ENCODE data around the gene EPPIN.

The EPPIN gene

GRCh38 chr20:45538209-45538799 lies 8.9 kb downstream of the EPPIN start:
- H3K4me3 ChIP-seq (ENCODE audit: low read length): no peak overlapping the region
- TF ChIP-seq CTCF (conservative IDR thresholded peaks at IDR 0.05; ENCODE audit: low read depth, low read length): no peak
- DNase-seq (ENCODE audit: low read depth): no peak

GRCh38 chr20:45527294-45527693 lies 19.9 kb downstream of the EPPIN start:
- TF ChIP-seq CTCF (conservative IDR thresholded peaks at IDR 0.05; ENCODE audit: low read depth, low read length): no peak
- no peak overlapping the region for H3K4me3 ChIP-seq (ENCODE audit: low read length)
- DNase-seq (ENCODE audit: low read depth): no peak

GRCh38 chr20:45523821-45524220 lies 23.4 kb downstream of the EPPIN start:
- H3K4me3 ChIP-seq (ENCODE audit: low read length): no peak overlapping the region
- TF ChIP-seq CTCF (conservative IDR thresholded peaks at IDR 0.05; ENCODE audit: low read depth, low read length): no peak
- no peak for DNase-seq (ENCODE audit: low read depth)

GRCh38 chr20:45518282-45518681 lies 28.9 kb downstream of the EPPIN start:
- no peak overlapping the region for H3K4me3 ChIP-seq (ENCODE audit: low read length)
- no peak for DNase-seq (ENCODE audit: low read depth)
- TF ChIP-seq CTCF (conservative IDR thresholded peaks at IDR 0.05; ENCODE audit: low read depth, low read length): no peak

- no peak for DNase-seq (ENCODE audit: low read depth)
- no peak within 1 kb of the TSS for H3K4me3 ChIP-seq (ENCODE audit: low read length)
- no peak for TF ChIP-seq CTCF (conservative IDR thresholded peaks at IDR 0.05; ENCODE audit: low read depth, low read length)
These were observed 31.9 kb downstream of the EPPIN start, which contains the start of gene SPINT3 for GRCh38 chr20:45515147-45515913. Gene SPINT3, minus strand, starts transcription at chr20:45515622. Its CDS starts 14 bp downstream, at chr20:45515608.

GRCh38 chr20:45510242-45510862 lies 36.8 kb downstream of the EPPIN start:
- no peak overlapping the region for H3K4me3 ChIP-seq (ENCODE audit: low read length)
- TF ChIP-seq CTCF (conservative IDR thresholded peaks at IDR 0.05; ENCODE audit: low read depth, low read length): no peak
- no peak for DNase-seq (ENCODE audit: low read depth)
